Upper lobe of right lung (tissue), 1 donor: ENCODE data around the gene MB21D2. TPM values are rescaled to one million over a fixed set of nuclear protein-coding genes. Genes with fewer than 3 reads are reported as not detected.
A peak's percentile ranks its signal among the peaks of the same experiment; 100 is the strongest.

ENCODE experiments used
- ATAC-seq: fragments of 200-7000 bp; cut with Tn5 transposase; one replicate; pipeline ENCODE4 v1.9.1; 2020; ENCODE audit warnings: mild to moderate bottlenecking, moderate library complexity
- DNase-seq: peaks from one replicate; pipeline ENCODE4 v3.0.0-alpha.2; 2020
- H3K27ac ChIP-seq: fragments of 200-600 bp; one replicate; pipeline ENCODE4 v1.8.0; 2022
- H3K27me3 ChIP-seq: fragments of 200-600 bp; one replicate; pipeline ENCODE4 v1.8.0; 2022; ENCODE audit warnings: mild to moderate bottlenecking
- H3K36me3 ChIP-seq: fragments of 200-600 bp; one replicate; pipeline ENCODE4 v1.8.0; 2022
- H3K4me1 ChIP-seq: fragments of 200-600 bp; one replicate; pipeline ENCODE4 v1.8.0; 2022
- H3K4me3 ChIP-seq: fragments of 200-600 bp; one replicate; pipeline ENCODE4 v1.8.0; 2022; ENCODE audit warnings: mild to moderate bottlenecking
- H3K9me3 ChIP-seq: fragments of 200-600 bp; one replicate; pipeline ENCODE4 v1.8.0; 2022
- intact Hi-C: fragments of 100-400 bp; cut with DNase I; formaldehyde crosslinking; loops from one replicate; pipeline ENCODE4 v1.11.0; 2022
- total RNA-seq: library from RNA; stranded (reverse); fragmentation: NEBNext Ultra II Directional; extraction: Animal tissue kit (Norgen Biotek cat#: 25700); gene quantifications from one replicate; pipeline ENCODE4 v1.2.1, GENCODE V29; 2021
- TF ChIP-seq, protein P1 (sequence below): fragments of 200-600 bp; IDR thresholded peaks from one replicate; pipeline ENCODE4 v1.8.0; 2022; ENCODE audit warnings: antibody characterized with exemption
- donor health status: DM: no; HTN: yes; CAD: no; lungs with severe emphysema.

Gene MB21D2
- total RNA-seq, 1 donor from 2014 or later: 8.0 TPM

DNA sequence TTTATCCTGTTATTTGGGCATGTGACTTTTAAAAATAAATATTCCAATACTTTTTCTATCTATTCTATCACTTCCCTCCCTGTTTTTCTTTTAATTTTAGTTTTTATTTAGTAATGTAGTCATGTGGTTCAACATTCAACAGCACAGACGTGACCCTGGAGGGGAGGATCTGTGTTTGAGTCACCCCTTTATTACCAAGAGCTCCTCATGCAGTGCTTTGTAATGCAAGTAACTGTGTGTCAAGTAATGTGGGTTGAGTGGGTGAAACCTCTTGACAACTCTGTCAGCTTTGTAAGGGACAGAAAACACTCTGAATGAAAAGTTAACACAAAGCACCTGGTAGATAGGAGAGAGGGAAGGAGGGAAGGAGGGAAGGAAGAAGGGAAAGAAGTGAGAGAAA is 100.6 kb downstream of the MB21D2 start:
- Histone ChIP-seq H3K36me3 (no peaks in the 10 kb centered on the region), H3K9me3 (no peaks in the 10 kb centered on the region), H3K4me1 (peaks cover 10% of the 10 kb centered on the region), H3K27ac (no peak overlapping the region), H3K4me3 (no peak overlapping the region), H3K27me3 (no peaks in the 10 kb centered on the region)
- no peak for DNase-seq
- ATAC-seq: peak; percentile 75
- intact Hi-C loops: loop anchor here (10.0 kb wide), 1 partner anchor 758 kb away; no protein-coding TSS in a partner anchor
- TF ChIP-seq, protein P1, sequence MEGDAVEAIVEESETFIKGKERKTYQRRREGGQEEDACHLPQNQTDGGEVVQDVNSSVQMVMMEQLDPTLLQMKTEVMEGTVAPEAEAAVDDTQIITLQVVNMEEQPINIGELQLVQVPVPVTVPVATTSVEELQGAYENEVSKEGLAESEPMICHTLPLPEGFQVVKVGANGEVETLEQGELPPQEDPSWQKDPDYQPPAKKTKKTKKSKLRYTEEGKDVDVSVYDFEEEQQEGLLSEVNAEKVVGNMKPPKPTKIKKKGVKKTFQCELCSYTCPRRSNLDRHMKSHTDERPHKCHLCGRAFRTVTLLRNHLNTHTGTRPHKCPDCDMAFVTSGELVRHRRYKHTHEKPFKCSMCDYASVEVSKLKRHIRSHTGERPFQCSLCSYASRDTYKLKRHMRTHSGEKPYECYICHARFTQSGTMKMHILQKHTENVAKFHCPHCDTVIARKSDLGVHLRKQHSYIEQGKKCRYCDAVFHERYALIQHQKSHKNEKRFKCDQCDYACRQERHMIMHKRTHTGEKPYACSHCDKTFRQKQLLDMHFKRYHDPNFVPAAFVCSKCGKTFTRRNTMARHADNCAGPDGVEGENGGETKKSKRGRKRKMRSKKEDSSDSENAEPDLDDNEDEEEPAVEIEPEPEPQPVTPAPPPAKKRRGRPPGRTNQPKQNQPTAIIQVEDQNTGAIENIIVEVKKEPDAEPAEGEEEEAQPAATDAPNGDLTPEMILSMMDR: no peak

DNA sequence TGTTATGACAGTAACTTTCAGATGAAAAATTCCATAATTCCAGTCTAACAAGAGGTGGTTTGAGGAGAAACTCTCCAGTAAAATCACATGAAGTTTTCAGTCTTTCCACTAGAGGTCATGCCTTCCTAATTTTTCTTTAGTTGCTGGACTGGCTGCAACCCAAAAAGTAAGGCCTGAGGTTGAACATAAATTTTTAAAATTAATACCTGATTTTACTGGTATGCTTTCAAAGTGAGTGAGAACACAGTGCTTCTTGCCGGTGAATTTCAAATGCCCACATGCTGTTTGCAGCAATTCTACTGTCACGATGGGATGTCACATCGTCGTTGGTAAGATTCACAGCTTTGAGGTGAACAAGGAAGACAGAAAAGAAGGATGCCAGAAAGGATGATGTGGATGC is 101.3 kb downstream of the MB21D2 start:
- peaks cover 10% of the 10 kb centered on the region for H3K4me1 ChIP-seq
- no peak overlapping the region for H3K27ac ChIP-seq
- intact Hi-C loops: loop anchor here (10.0 kb wide), 1 partner anchor 758 kb away; no protein-coding TSS in a partner anchor
- H3K9me3 ChIP-seq: no peaks in the 10 kb centered on the region
- ATAC-seq (peak; percentile 60), DNase-seq (no peak)
- H3K4me3 ChIP-seq: no peak overlapping the region
- H3K36me3 ChIP-seq: no peaks in the 10 kb centered on the region
- TF ChIP-seq, protein P1: peak; percentile 72
- H3K27me3 ChIP-seq: no peaks in the 10 kb centered on the region

DNA sequence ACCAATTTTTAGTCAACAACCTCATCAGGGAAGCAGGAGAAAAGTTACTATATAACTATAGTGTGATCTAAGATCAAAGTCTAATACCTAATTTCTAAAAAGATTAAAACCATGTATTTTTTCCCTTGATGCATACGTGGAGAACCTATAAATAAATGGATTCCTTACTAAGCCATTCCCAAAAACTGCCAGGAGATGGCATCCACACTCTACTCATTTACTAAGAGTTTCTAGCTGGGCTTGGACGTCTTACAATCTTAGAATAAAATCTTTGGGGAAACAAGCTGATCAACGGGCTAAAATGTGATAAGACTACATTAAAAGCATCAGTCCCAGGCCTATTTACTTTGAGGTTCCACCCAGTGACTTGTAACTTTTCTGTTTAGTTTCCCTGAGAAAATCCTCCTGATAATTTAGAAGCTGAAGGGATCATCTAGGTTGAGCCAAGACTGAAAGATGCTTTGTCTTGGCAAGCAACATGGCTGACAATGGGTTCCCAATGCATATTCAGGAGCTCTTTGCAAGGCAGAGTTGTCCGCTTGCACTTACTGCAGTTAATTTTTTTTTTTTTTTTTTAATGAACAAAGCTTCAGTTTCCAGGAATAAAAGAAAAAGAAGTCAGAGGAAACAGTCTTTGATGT is 104.8 kb downstream of the MB21D2 start:
- TF ChIP-seq, protein P1: peak; percentile 53
- ATAC-seq: peak; percentile 60
- Histone ChIP-seq H3K27ac (no peak overlapping the region), H3K4me3 (no peak overlapping the region), H3K4me1 (no peaks in the 10 kb centered on the region), H3K9me3 (no peaks in the 10 kb centered on the region), H3K36me3 (no peaks in the 10 kb centered on the region), H3K27me3 (no peaks in the 10 kb centered on the region)
- DNase-seq: no peak
- intact Hi-C loops: loop anchor here (5.0 to 10.0 kb wide), 2 partner anchors 224 to 762 kb away; no protein-coding TSS in a partner anchor

DNA sequence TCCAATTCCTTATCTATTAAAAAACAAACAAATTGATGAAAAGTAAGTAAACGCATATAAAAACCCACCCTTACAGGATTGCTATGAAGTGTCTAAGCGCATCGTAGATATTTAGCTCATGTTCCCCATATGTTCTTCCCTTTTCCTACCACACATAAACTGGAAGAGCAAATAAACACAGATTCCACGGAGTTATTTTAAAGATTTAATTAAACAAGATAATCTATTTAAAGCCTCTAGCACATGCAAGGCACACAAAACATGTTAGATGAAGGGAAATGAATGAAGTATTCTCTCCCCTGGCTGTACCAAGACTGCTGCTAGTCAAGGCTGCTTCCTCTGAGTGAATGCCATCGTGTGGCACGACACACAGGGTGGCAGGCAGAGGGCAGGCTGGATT is 111.9 kb downstream of the MB21D2 start:
- no peak for DNase-seq
- intact Hi-C loops: no loop called here
- Histone ChIP-seq H3K4me1 (no peaks in the 10 kb centered on the region), H3K27me3 (no peaks in the 10 kb centered on the region), H3K4me3 (no peak overlapping the region), H3K9me3 (no peaks in the 10 kb centered on the region), H3K27ac (no peak overlapping the region), H3K36me3 (no peaks in the 10 kb centered on the region)
- TF ChIP-seq, protein P1: no peak
- ATAC-seq: no peak

DNA sequence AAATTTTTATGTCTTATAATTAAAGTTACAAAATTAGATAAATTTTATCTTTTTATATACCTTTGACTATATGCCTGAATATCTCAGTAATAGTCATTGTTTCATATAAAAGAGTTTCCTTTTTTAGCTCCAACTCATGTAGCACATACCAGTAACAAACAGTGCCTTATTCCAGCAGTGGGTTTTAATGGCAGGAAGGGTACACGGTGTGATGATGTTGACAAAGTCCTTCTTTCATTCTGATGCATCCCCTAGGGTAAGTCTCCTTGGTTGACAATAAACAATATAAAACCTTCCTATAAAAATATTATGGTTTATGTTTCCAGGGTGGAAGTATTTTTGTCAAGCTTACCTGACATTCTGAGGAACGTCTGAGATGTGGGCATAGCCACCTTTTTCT is 113.2 kb downstream of the MB21D2 start:
- DNase-seq (no peak), ATAC-seq (no peak)
- H3K9me3 ChIP-seq: no peaks in the 10 kb centered on the region
- no peaks in the 10 kb centered on the region for H3K4me1 ChIP-seq
- intact Hi-C loops: no loop called here
- no peaks in the 10 kb centered on the region for H3K27me3 ChIP-seq
- H3K27ac ChIP-seq: no peak overlapping the region
- H3K4me3 ChIP-seq: no peak overlapping the region
- H3K36me3 ChIP-seq: no peaks in the 10 kb centered on the region
- TF ChIP-seq, protein P1: no peak
